ENCODE results near the gene MAX. TPM values are rescaled to one million over a fixed set of nuclear protein-coding genes. Genes with fewer than 3 reads are reported as not detected.

The MAX gene
- total RNA-seq: 163 and 168 TPM in 2 replicates

- intact Hi-C loops (cut with micrococcal nuclease): loop anchor here (1.0 to 5.0 kb wide), 9 partner anchors 104 to 1460 kb away; partner anchors contain the start of genes CHURC1, FUT8, GPHN and HSPA2
Measured at GRCh38 chr14:65102441-65103149, at the start of gene MAX. Gene MAX (minus strand): TSS chr14:65102517. CDS start chr14:65102339, 178 bp downstream.

- intact Hi-C loops (cut with micrococcal nuclease): no loop called here
Measured at GRCh38 chr14:65151609-65151956, 49.3 kb upstream of the MAX start.

- intact Hi-C loops (cut with micrococcal nuclease): no loop called here
Measured at GRCh38 chr14:65150898-65151608, 48.7 kb upstream of the MAX start.

GRCh38 chr14:65149116-65149515 is 46.8 kb upstream of the MAX start:
- intact Hi-C loops (cut with micrococcal nuclease): no loop called here

GRCh38 chr14:65144170-65144569 is 41.9 kb upstream of the MAX start:
- intact Hi-C loops (cut with micrococcal nuclease): no loop called here

- intact Hi-C loops (cut with micrococcal nuclease): no loop called here
Measured at GRCh38 chr14:65142914-65143625, 40.8 kb upstream of the MAX start.

GRCh38 chr14:65142429-65142828 is 40.1 kb upstream of the MAX start:
- intact Hi-C loops (cut with micrococcal nuclease): no loop called here

- intact Hi-C loops (cut with micrococcal nuclease): no loop called here
Measured at GRCh38 chr14:65141523-65141922, 39.2 kb upstream of the MAX start.

GRCh38 chr14:65137648-65138307 is 35.5 kb upstream of the MAX start:
- intact Hi-C loops (cut with micrococcal nuclease): no loop called here

- intact Hi-C loops (cut with micrococcal nuclease): no loop called here
Measured at GRCh38 chr14:65134651-65135579, 32.6 kb upstream of the MAX start.

- intact Hi-C loops (cut with micrococcal nuclease): no loop called here
Measured at GRCh38 chr14:65132855-65133254, 30.5 kb upstream of the MAX start.

- intact Hi-C loops (cut with micrococcal nuclease): no loop called here
Measured at GRCh38 chr14:65131301-65131701, 29.0 kb upstream of the MAX start.

GRCh38 chr14:65128096-65128495 is 25.8 kb upstream of the MAX start:
- intact Hi-C loops (cut with micrococcal nuclease): no loop called here

- intact Hi-C loops (cut with micrococcal nuclease): no loop called here
Measured at GRCh38 chr14:65117769-65118745, 15.7 kb upstream of the MAX start.

- intact Hi-C loops (cut with micrococcal nuclease): no loop called here
Measured at GRCh38 chr14:65115615-65116014, 13.3 kb upstream of the MAX start.

- intact Hi-C loops (cut with micrococcal nuclease): no loop called here
Measured at GRCh38 chr14:65110525-65110924, 8.2 kb upstream of the MAX start.

GRCh38 chr14:65109357-65109756 is 7.0 kb upstream of the MAX start:
- intact Hi-C loops (cut with micrococcal nuclease): no loop called here

- intact Hi-C loops (cut with micrococcal nuclease): no loop called here
Measured at GRCh38 chr14:65107200-65107599, 4.9 kb upstream of the MAX start.

- intact Hi-C loops (cut with micrococcal nuclease): no loop called here
Measured at GRCh38 chr14:65106736-65107135, 4.4 kb upstream of the MAX start.
